ENCODE results near the gene XYLT1.

- TF ChIP-seq CTCF (IDR thresholded peaks at IDR 0.05) (no peak), POLR2A (IDR thresholded peaks at IDR 0.05) (no peak)
Measured at GRCh38 chr16:17281052-17281451, 189.7 kb downstream of the XYLT1 start.

All from esophagus squamous epithelium (tissue), 4 donors.